HL-60 (cell line): ENCODE data around the gene PNMA8B.

Source experiments
- DNase-seq, 2 experiments: peaks; one replicate each; pipeline ENCODE4 v3.0.0-alpha.2; 2010 to 2020; ENCODE audit warnings: low read depth in 1 of 2, low spot score in 1 of 2
- H3K27ac ChIP-seq: fragments of 250-450 bp; sonication (Bioruptor Pico); replicated peaks from 2 replicates; pipeline ENCODE4 v1.5.1; 2020; ENCODE audit warnings: mild to moderate bottlenecking, moderate library complexity
- H3K27me3 ChIP-seq: fragments of 250-450 bp; sonication (Bioruptor Pico); 2 replicates; pipeline ENCODE4 v1.5.1; 2021; ENCODE audit warnings: mild to moderate bottlenecking, moderate library complexity; ENCODE audit not compliant: insufficient read depth, poor library complexity, severe bottlenecking
- H3K4me3 ChIP-seq: replicated peaks from 2 replicates; pipeline ENCODE4 v1.5.1; 2011; ENCODE audit warnings: mild to moderate bottlenecking, control low read depth, low read length; ENCODE audit not compliant: insufficient read depth
- CTCF ChIP-seq: IDR thresholded peaks from one replicate; pipeline ENCODE4 v1.5.1; 2011; ENCODE audit warnings: low read length, control low read depth, inconsistent platforms; ENCODE audit not compliant: insufficient read depth
- GABPA ChIP-seq: IDR thresholded peaks from 2 replicates; pipeline ENCODE4 v1.6.1; 2012; ENCODE audit warnings: low read depth
- POLR2AphosphoS5 ChIP-seq: IDR thresholded peaks from 2 replicates; pipeline ENCODE4 v1.6.1; 2012; ENCODE audit warnings: low read depth
- REST ChIP-seq: IDR thresholded peaks from 2 replicates; pipeline ENCODE4 v1.6.1; 2012; ENCODE audit warnings: low read depth; ENCODE audit not compliant: insufficient replicate concordance
- SPI1 ChIP-seq: IDR thresholded peaks from 2 replicates; pipeline ENCODE4 v1.6.1; 2012; ENCODE audit warnings: low read depth, mild to moderate bottlenecking, borderline replicate concordance
- long read RNA-seq: library from polyadenylated mRNA; unstranded; transcript quantifications from one replicate; pipeline ENCODE4 v2.0.0, GENCODE V29; 2020

Gene PNMA8B
- long read RNA-seq, result 0 reads

- TF ChIP-seq POLR2AphosphoS5, result no peak
These were observed at the start of gene PNMA8B for GRCh38 chr19:46495786-46496099. TSS of gene PNMA8B (minus strand) at chr19:46495867. CDS start at chr19:46495465, 402 bp downstream.

GRCh38 chr19:46544651-46545050 is 49.0 kb upstream of the PNMA8B start:
- DNase-seq, result no peak
- no peaks in the 10 kb centered on the region for H3K27me3 ChIP-seq
- H3K4me3 ChIP-seq, result no peak overlapping the region
- no peak for TF ChIP-seq GABPA
- no peak for TF ChIP-seq POLR2AphosphoS5
- no peak for TF ChIP-seq REST
- TF ChIP-seq CTCF, result no peak
- TF ChIP-seq SPI1, result peak; percentile 13; the same call in 1 of the 2 replicates
- no peak overlapping the region for H3K27ac ChIP-seq

More at GRCh38 chr19:46495786-46496099, at the start of gene PNMA8B:
- no peak for DNase-seq
- Histone ChIP-seq H3K4me3 (no peak within 1 kb of the TSS), H3K27me3 (peaks cover 37% of the 10 kb centered on the region), H3K27ac (no peak within 1 kb of the TSS)

DNA sequence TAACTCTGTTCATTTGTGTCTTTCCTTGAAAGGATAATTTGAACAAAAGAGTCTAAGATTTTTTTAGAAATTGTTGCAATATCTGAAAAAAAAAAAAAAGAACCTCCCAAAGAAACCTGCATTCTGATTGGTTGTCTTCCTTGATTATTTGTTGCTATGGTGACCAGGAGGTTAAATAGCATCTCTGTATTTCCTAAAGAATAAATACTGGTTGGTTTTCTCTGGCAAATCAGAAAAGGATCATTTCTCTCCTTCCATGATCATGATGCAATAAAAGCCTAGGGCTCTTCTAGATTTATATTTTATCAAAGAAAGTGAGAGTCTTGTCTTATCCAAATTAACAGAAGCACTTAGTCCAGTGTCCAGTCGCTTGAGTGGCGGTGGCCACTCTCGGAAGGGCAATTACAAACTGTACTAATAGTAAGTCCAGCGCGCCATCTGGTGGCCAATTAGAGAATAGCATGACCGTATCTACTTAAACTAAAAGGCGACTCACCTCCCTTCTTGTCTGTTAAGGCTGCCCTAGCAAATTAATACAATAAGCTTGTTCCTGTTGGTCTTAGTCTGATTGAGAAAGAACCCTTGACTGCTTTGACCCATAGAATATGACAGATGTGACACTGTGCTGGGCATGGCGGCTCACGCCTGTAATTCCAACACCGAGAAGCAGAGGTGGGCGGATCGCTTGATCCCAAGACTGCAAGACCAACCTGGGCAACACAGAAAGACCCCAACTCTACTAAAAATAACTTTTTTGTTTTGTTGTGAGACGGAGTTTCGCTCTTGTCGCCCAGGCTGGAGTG is 47.0 kb upstream of the PNMA8B start:
- H3K27me3 ChIP-seq, result no peaks in the 10 kb centered on the region
- no peak overlapping the region for H3K4me3 ChIP-seq
- DNase-seq, result peak; percentile 35 to 81
- no peak overlapping the region for H3K27ac ChIP-seq
- TF ChIP-seq CTCF (peak; percentile 71), SPI1 (no peak)

DNA sequence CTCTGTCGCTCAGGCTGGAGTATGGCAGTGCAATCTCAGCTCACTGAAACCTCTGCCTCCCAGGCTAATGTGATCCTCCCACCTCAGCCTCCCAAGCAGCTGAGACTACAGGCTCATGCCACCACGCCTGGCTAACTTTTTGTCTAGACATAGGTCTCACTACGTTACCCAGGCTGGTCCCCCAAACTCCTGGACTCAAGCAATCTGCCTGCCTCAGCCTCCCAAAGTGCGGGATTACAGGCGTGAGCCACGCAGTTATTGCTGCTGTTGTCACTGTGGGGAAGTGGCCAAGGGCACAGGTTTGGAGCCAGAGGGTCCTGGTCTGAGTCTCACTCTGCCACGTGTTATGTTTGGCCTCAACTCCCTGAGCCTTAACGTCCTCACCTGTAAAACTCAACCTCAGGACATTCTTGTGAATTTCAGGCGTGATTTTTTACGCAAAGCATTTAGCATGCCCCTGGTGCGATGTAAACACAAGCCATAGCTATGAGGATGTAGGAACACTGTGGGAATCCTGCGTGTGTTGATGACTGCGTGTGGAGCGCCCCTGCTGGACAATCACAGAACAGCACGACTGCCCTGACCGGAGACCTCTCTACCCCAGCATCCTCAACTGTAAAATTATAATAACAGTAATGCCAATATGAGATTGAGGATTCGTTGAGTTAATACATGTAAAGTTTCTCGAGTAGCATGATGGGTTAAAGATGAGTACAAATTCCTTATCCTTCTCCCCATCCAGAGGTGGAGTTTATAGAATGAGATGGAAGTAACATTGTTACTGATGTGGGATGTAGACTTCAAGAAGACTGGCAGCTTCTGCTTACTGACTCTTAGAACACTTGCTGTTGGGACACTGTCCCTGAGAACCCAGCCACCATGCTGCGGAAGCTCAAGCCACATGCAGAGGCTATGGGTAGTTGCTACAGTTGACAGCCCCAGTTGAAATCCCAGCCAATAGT is 41.8 kb upstream of the PNMA8B start:
- no peaks in the 10 kb centered on the region for H3K27me3 ChIP-seq
- no peak overlapping the region for H3K4me3 ChIP-seq
- H3K27ac ChIP-seq, result no peak overlapping the region
- TF ChIP-seq REST (no peak), CTCF (peak; percentile 95)
- DNase-seq, result peak in 1 of 2 experiments; percentile 45
